H1 (cell line): Measurements from ENCODE around the gene ALPL.

Source experiments
- GABPA ChIP-seq: IDR thresholded peaks from 2 replicates; pipeline ENCODE4 v1.6.1; 2011; ENCODE audit warnings: mild to moderate bottlenecking, low read length, moderate library complexity, borderline replicate concordance; ENCODE audit not compliant: insufficient read depth
- JUND ChIP-seq: IDR thresholded peaks from 2 replicates; pipeline ENCODE4 v1.6.1; 2011; ENCODE audit warnings: mild to moderate bottlenecking, improper control_type of control experiment, low read length
- POLR2AphosphoS5 ChIP-seq: IDR thresholded peaks from 2 replicates; pipeline ENCODE4 v1.6.1; 2011; ENCODE audit warnings: low read depth, low read length
- RAD21 ChIP-seq, 2 experiments: IDR thresholded peaks in 1 of 2; conservative IDR thresholded peaks in 1 of 2; 2 replicates each; pipeline ENCODE4 v1.6.1; 2011; ENCODE audit warnings: low read depth in 2 of 2, low read length in 2 of 2, improper control_type of control experiment in 1 of 2, inconsistent platforms in 1 of 2, mild to moderate bottlenecking in 1 of 2, moderate library complexity in 1 of 2
- TCF12 ChIP-seq: IDR thresholded peaks from 2 replicates; pipeline ENCODE4 v1.6.1; 2011; ENCODE audit warnings: low read depth, mild to moderate bottlenecking, low read length
- TF ChIP-seq, protein P1 (sequence below), 3 experiments: IDR thresholded peaks; 1 replicate in 2 of 3; 2 replicates in 1 of 3; pipeline versions ENCODE4 v1.5.1 to v1.6.1; 2011; ENCODE audit warnings: low read length in 3 of 3, mild to moderate bottlenecking in 3 of 3, inconsistent platforms in 2 of 3, low read depth in 1 of 3, moderate library complexity in 1 of 3; ENCODE audit not compliant: insufficient read depth in 1 of 3; ENCODE audit errors: control extremely low read depth in 1 of 3
- TF ChIP-seq, protein P2 (sequence below): IDR thresholded peaks from 2 replicates; pipeline ENCODE4 v1.6.1; 2012; ENCODE audit warnings: low read length, inconsistent platforms

DNA sequence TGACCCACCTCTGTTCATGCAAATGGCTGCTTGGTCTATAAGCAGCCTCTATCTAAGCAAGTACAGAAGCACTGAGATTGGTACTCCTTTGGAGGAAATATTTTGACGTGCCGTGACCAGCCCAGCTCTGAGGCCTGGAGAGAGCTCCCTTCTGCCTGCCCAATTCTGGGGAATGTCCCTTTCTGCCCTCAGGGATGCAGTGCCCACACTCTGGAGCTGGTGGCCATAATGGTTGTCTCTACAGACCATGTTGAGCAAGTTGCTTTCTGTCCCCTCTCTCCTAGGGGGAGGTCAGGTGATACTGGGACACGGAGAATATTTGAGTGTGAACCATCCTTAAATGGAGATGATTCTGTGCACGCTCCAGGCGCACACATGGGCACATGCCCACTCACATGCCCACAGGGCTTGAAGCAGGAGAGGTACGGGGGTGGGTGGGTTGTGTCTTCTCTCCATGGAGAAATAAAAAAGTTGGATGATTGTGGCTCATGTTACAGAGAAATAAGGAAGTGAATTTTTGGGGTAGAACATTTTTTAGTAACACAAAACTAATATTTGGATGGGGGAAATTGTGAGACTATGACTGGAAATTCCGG, 13.9 kb upstream of the ALPL start:
- TF ChIP-seq, protein P1, sequence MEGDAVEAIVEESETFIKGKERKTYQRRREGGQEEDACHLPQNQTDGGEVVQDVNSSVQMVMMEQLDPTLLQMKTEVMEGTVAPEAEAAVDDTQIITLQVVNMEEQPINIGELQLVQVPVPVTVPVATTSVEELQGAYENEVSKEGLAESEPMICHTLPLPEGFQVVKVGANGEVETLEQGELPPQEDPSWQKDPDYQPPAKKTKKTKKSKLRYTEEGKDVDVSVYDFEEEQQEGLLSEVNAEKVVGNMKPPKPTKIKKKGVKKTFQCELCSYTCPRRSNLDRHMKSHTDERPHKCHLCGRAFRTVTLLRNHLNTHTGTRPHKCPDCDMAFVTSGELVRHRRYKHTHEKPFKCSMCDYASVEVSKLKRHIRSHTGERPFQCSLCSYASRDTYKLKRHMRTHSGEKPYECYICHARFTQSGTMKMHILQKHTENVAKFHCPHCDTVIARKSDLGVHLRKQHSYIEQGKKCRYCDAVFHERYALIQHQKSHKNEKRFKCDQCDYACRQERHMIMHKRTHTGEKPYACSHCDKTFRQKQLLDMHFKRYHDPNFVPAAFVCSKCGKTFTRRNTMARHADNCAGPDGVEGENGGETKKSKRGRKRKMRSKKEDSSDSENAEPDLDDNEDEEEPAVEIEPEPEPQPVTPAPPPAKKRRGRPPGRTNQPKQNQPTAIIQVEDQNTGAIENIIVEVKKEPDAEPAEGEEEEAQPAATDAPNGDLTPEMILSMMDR (IDR thresholded peaks at IDR 0.05; ENCODE audit: control extremely low read depth in 1 of 3, insufficient read depth in 1 of 3, low read depth in 1 of 3, low read length in 3 of 3) = no peak
- TF ChIP-seq GABPA (no peak), POLR2AphosphoS5 (no peak), RAD21 (IDR thresholded peaks at IDR 0.05 in 1 of 2, conservative IDR thresholded peaks at IDR 0.05 in 1 of 2; ENCODE audit: low read depth in 2 of 2, low read length in 2 of 2) (no peak), TCF12 (no peak), JUND (no peak)
- TF ChIP-seq, protein P2, sequence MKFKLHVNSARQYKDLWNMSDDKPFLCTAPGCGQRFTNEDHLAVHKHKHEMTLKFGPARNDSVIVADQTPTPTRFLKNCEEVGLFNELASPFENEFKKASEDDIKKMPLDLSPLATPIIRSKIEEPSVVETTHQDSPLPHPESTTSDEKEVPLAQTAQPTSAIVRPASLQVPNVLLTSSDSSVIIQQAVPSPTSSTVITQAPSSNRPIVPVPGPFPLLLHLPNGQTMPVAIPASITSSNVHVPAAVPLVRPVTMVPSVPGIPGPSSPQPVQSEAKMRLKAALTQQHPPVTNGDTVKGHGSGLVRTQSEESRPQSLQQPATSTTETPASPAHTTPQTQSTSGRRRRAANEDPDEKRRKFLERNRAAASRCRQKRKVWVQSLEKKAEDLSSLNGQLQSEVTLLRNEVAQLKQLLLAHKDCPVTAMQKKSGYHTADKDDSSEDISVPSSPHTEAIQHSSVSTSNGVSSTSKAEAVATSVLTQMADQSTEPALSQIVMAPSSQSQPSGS = no peak
